Neuronal stem cell (in vitro differentiated cells): ENCODE data around the gene SPPL2C.

Source experiments
- DNase-seq: peaks from one replicate; pipeline ENCODE4 v3.0.0-alpha.2; 2013; ENCODE audit warnings: low spot score
- H2AFZ ChIP-seq: one replicate; pipeline ENCODE4 v1.6.1; 2013; ENCODE audit warnings: mild to moderate bottlenecking, low read length, inconsistent platforms
- H2AK5ac ChIP-seq: 2 replicates; pipeline ENCODE4 v1.6.1; 2013; ENCODE audit warnings: low read depth, mild to moderate bottlenecking, inconsistent platforms, low read length, moderate library complexity, mixed read lengths
- H2BK120ac ChIP-seq: 2 replicates; pipeline ENCODE4 v1.6.1; 2013; ENCODE audit warnings: low read depth, mild to moderate bottlenecking, inconsistent platforms, low read length, moderate library complexity, mixed read lengths
- H2BK12ac ChIP-seq: one replicate; pipeline ENCODE4 v1.6.1; 2013; ENCODE audit warnings: low read length, inconsistent platforms
- H2BK15ac ChIP-seq: 2 replicates; pipeline ENCODE4 v1.6.1; 2013; ENCODE audit warnings: mild to moderate bottlenecking, low read length, inconsistent platforms, mixed read lengths
- H2BK5ac ChIP-seq: one replicate; pipeline ENCODE4 v1.6.1; 2013; ENCODE audit warnings: inconsistent platforms, mild to moderate bottlenecking, low read length, moderate library complexity
- H3K14ac ChIP-seq: one replicate; pipeline ENCODE4 v1.6.1; 2013; ENCODE audit warnings: low read length, inconsistent platforms
- H3K18ac ChIP-seq: 2 replicates; pipeline ENCODE4 v1.6.1; 2013; ENCODE audit warnings: low read length, inconsistent platforms
- H3K23ac ChIP-seq: 2 replicates; pipeline ENCODE4 v1.6.1; 2013; ENCODE audit warnings: low read depth, mild to moderate bottlenecking, mixed read lengths, low read length, inconsistent platforms; ENCODE audit not compliant: poor library complexity
- H3K27ac ChIP-seq: replicated peaks from 3 replicates; pipeline ENCODE4 v1.5.1; 2013; ENCODE audit warnings: low read length, inconsistent platforms
- H3K27me3 ChIP-seq, 3 experiments: 2 replicates each; pipeline ENCODE4 v1.6.1; 2013; ENCODE audit warnings: low read length in 3 of 3, mild to moderate bottlenecking in 2 of 3, inconsistent platforms in 1 of 3, low read depth in 1 of 3, mixed read lengths in 1 of 3, moderate library complexity in 1 of 3; ENCODE audit not compliant: control insufficient read depth in 3 of 3, insufficient read depth in 3 of 3
- H3K36me3 ChIP-seq, 2 donors: replicated peaks in 1 of 2; 2 replicates each; pipeline ENCODE4 v1.6.1; 2013; ENCODE audit warnings: low read length in 2 of 2; ENCODE audit not compliant: control insufficient read depth in 2 of 2, insufficient read depth in 2 of 2
- H3K4ac ChIP-seq: 2 replicates; pipeline ENCODE4 v1.6.1; 2013; ENCODE audit warnings: inconsistent platforms, mild to moderate bottlenecking, low read length, moderate library complexity
- H3K4me1 ChIP-seq, 2 donors: 1 replicate in 1 of 2; 2 replicates in 1 of 2; pipeline ENCODE4 v1.6.1; 2013; ENCODE audit warnings: low read length in 2 of 2, low read depth in 1 of 2; ENCODE audit not compliant: control insufficient read depth in 2 of 2, insufficient read depth in 1 of 2
- H3K4me2 ChIP-seq: one replicate; pipeline ENCODE4 v1.6.1; 2013; ENCODE audit warnings: mild to moderate bottlenecking, low read length, inconsistent platforms; ENCODE audit not compliant: insufficient read depth, poor library complexity, severe bottlenecking
- H3K4me3 ChIP-seq, 2 donors: 2 replicates each; pipeline ENCODE4 v1.5.1; 2013; ENCODE audit warnings: low read length in 2 of 2, mild to moderate bottlenecking in 2 of 2, inconsistent platforms in 1 of 2, moderate library complexity in 1 of 2
- H3K79me1 ChIP-seq: one replicate; pipeline ENCODE4 v1.6.1; 2013; ENCODE audit warnings: low read depth, mild to moderate bottlenecking, inconsistent platforms, low read length, moderate library complexity
- H3K9ac ChIP-seq: one replicate; pipeline ENCODE4 v1.6.1; 2013; ENCODE audit warnings: mild to moderate bottlenecking, low read depth, low read length, inconsistent platforms; ENCODE audit not compliant: poor library complexity
- H3K9me3 ChIP-seq, 2 donors: replicated peaks in 1 of 2; 2 replicates each; pipeline versions ENCODE3 to v1.6.1; 2013; ENCODE audit warnings: low read length in 2 of 2, mild to moderate bottlenecking in 2 of 2, inconsistent platforms in 1 of 2, low read depth in 1 of 2, mixed read lengths in 1 of 2, moderate library complexity in 1 of 2; ENCODE audit not compliant: control insufficient read depth in 2 of 2, insufficient read depth in 1 of 2
- H4K8ac ChIP-seq: one replicate; pipeline ENCODE4 v1.6.1; 2013; ENCODE audit warnings: low read depth, mild to moderate bottlenecking, inconsistent platforms, low read length, moderate library complexity
- H4K91ac ChIP-seq: one replicate; pipeline ENCODE4 v1.6.1; 2013; ENCODE audit warnings: low read length, low read depth, mild to moderate bottlenecking, inconsistent platforms; ENCODE audit not compliant: poor library complexity
- WGBS, 2 donors: extraction: QIAGEN DNeasy Blood & Tissue Kit; methylation state at CpG; one replicate each; pipeline ENCODE4 v1.1.7; 2013; ENCODE audit warnings: missing lambda C conversion rate in 2 of 2, mixed read lengths in 1 of 2; ENCODE audit not compliant: insufficient read length in 2 of 2, insufficient replicate concordance in 1 of 2; ENCODE audit errors: extremely low coverage in 2 of 2; 5-methylcytosine and 5-hydroxymethylcytosine counted together

SPPL2C gene

GRCh38 chr17:45894022-45894784, 49.5 kb downstream of the SPPL2C start, which contains the start of gene MAPT:
MAPT (plus strand) TSS chr17:45894554; CDS start chr17:45962338, 67,784 bp downstream.
- peak within 1 kb of the TSS; percentile 92 for H2BK15ac ChIP-seq
- peak; percentile 93 for DNase-seq

GRCh38 chr17:45895304-45895968, 50.8 kb downstream of the SPPL2C start:
- peak overlapping the region; percentile 100 for H2AFZ ChIP-seq
- H4K91ac ChIP-seq = no peak overlapping the region
- H2AK5ac ChIP-seq = peak overlapping the region; percentile 50
- H3K14ac ChIP-seq = no peak overlapping the region
- H2BK12ac ChIP-seq = no peak overlapping the region
- H3K27me3 ChIP-seq = peaks cover 33 to 63% (median 60%) of the 10 kb centered on the region in 3 experiments
- peak overlapping the region; percentile 25 for H3K18ac ChIP-seq
- H3K27ac ChIP-seq = no peak overlapping the region
- peak overlapping the region; percentile 100 for H3K4me2 ChIP-seq
- H3K4me1 ChIP-seq = peaks cover 6 to 16% of the 10 kb centered on the region in 2 donors
- no peak overlapping the region for H3K4ac ChIP-seq
- peaks cover 0 to 2% of the 10 kb centered on the region in 2 donors for H3K9me3 ChIP-seq
- peak overlapping the region; percentile 10 for H4K8ac ChIP-seq
- peak overlapping the region; percentile 68 for H3K9ac ChIP-seq
- no peaks in the 10 kb centered on the region for H3K36me3 ChIP-seq
- no peaks in the 10 kb centered on the region for H3K79me1 ChIP-seq
- H3K4me3 ChIP-seq = peak overlapping the region; percentile 65 to 87
- no CpG with 5 or more reads among the region's 63 CpGs for WGBS, 2 donors
- peak overlapping the region; percentile 95 for H3K23ac ChIP-seq
- H2BK5ac ChIP-seq = no peak overlapping the region
- peak; percentile 32 for DNase-seq
- no peak overlapping the region for H2BK15ac ChIP-seq
- peak overlapping the region; percentile 56 for H2BK120ac ChIP-seq

More at GRCh38 chr17:45894022-45894784, 49.5 kb downstream of the SPPL2C start, which contains the start of gene MAPT:
- Histone ChIP-seq H4K8ac (peak within 1 kb of the TSS; percentile 10), H3K14ac (peak within 1 kb of the TSS; percentile 33), H3K4me1 (peaks cover 6 to 16% of the 10 kb centered on the region in 2 donors), H2BK12ac (no peak within 1 kb of the TSS), H3K9ac (peak within 1 kb of the TSS; percentile 81), H2BK5ac (peak within 1 kb of the TSS; percentile 75), H2BK120ac (peak within 1 kb of the TSS; percentile 56), H2AK5ac (peak within 1 kb of the TSS; percentile 50), H3K27ac (no peak within 1 kb of the TSS), H3K23ac (peak within 1 kb of the TSS; percentile 95), H3K4me2 (peak within 1 kb of the TSS; percentile 100), H4K91ac (no peak within 1 kb of the TSS), H3K4me3 (peak within 1 kb of the TSS; percentile 65 to 87), H3K27me3 (peaks cover 33 to 54% (median 48%) of the 10 kb centered on the region in 3 experiments), H3K36me3 (no peaks in the 10 kb centered on the region), H3K18ac (peak within 1 kb of the TSS; percentile 97), H2AFZ (peak within 1 kb of the TSS; percentile 100), H3K4ac (no peak within 1 kb of the TSS), H3K9me3 (peaks cover 0 to 2% of the 10 kb centered on the region in 2 donors), H3K79me1 (no peaks in the 10 kb centered on the region)
- no CpG with 5 or more reads among the region's 97 CpGs for WGBS, 2 donors

- Histone ChIP-seq H2BK12ac (peak overlapping the region; percentile 79), H3K23ac (peak overlapping the region; percentile 59), H2BK5ac (no peak overlapping the region), H3K79me1 (no peaks in the 10 kb centered on the region), H3K4me2 (peak overlapping the region; percentile 100), H3K36me3 (no peaks in the 10 kb centered on the region), H3K27ac (no peak overlapping the region), H3K4me1 (peaks cover 6 to 16% of the 10 kb centered on the region in 2 donors), H3K18ac (peak overlapping the region; percentile 53), H3K9ac (no peak overlapping the region), H2AK5ac (peak overlapping the region; percentile 57), H3K14ac (no peak overlapping the region), H2BK120ac (no peak overlapping the region), H3K9me3 (peaks cover 0 to 2% of the 10 kb centered on the region in 2 donors), H4K8ac (no peak overlapping the region), H3K27me3 (peaks cover 33 to 69% (median 67%) of the 10 kb centered on the region in 3 experiments), H2AFZ (peak overlapping the region; percentile 100), H3K4me3 (peak overlapping the region in 1 of 2 donors; percentile 44), H2BK15ac (no peak overlapping the region), H3K4ac (no peak overlapping the region), H4K91ac (no peak overlapping the region)
- WGBS, 2 donors = no CpG with 5 or more reads among the region's 55 CpGs
- DNase-seq = peak; percentile 17
Observed at GRCh38 chr17:45895969-45896785, 51.5 kb downstream of the SPPL2C start.
